Nephron (organoid): ENCODE data around the gene SYTL4.

Experiments
- H3K27ac Mint-ChIP-seq, 3 experiments: 2 replicates each; pipeline ENCODE4 v1.8.0; 2020; ENCODE audit warnings: mixed read lengths in 3 of 3, mild to moderate bottlenecking in 2 of 3, moderate library complexity in 1 of 3
- H3K27me3 Mint-ChIP-seq: 2 replicates; pipeline ENCODE4 v1.8.0; 2021; ENCODE audit warnings: low read depth, mild to moderate bottlenecking, moderate library complexity, mixed read lengths
- H3K36me3 Mint-ChIP-seq: 2 replicates; pipeline ENCODE4 v1.8.0; 2020; ENCODE audit warnings: low read depth, mixed read lengths
- H3K4me1 Mint-ChIP-seq: 2 replicates; pipeline ENCODE4 v1.8.0; 2020; ENCODE audit warnings: mixed read lengths
- H3K4me3 Mint-ChIP-seq, 3 experiments: 2 replicates each; pipeline ENCODE4 v1.8.0; 2020; ENCODE audit warnings: mild to moderate bottlenecking in 3 of 3, mixed read lengths in 3 of 3, moderate library complexity in 2 of 3
- H3K9me3 Mint-ChIP-seq: 2 replicates; pipeline ENCODE4 v1.8.0; 2020; ENCODE audit warnings: mixed read lengths
- CTCF ChIP-seq, 3 experiments: fragments of 200-600 bp; sonication (generic); IDR thresholded peaks; one replicate each; pipeline ENCODE4 v1.5.0; 2021; ENCODE audit warnings: antibody characterized with exemption in 3 of 3; ENCODE audit not compliant: unreplicated experiment in 3 of 3

The SYTL4 gene

GRCh38 chrX:100643956-100644860 lies 87.7 kb downstream of the SYTL4 start, which contains the start of gene SRPX2:
SRPX2 (plus strand) TSS chrX:100644199; CDS start chrX:100646323, 2,124 bp downstream.
- H3K4me3 Mint-ChIP-seq, result peak within 1 kb of the TSS; percentile 40 to 84 (median 83)

GRCh38 chrX:100643212-100643611 lies 88.7 kb downstream of the SYTL4 start:
- no peak for TF ChIP-seq CTCF (IDR thresholded peaks at IDR 0.05; ENCODE audit: unreplicated experiment in 3 of 3)
- Mint-ChIP-seq H3K27me3 (peaks cover 3% of the 10 kb centered on the region), H3K36me3 (no peaks in the 10 kb centered on the region), H3K9me3 (peaks cover 8% of the 10 kb centered on the region), H3K27ac (peak overlapping the region in 1 of 3 experiments; percentile 90), H3K4me3 (no peak overlapping the region), H3K4me1 (peaks cover 34% of the 10 kb centered on the region)

More at GRCh38 chrX:100643956-100644860, 87.7 kb downstream of the SYTL4 start, which contains the start of gene SRPX2:
- Mint-ChIP-seq H3K27me3 (peaks cover 3% of the 10 kb centered on the region), H3K27ac (peak within 1 kb of the TSS; percentile 90 to 98 (median 90)), H3K36me3 (no peaks in the 10 kb centered on the region), H3K4me1 (peaks cover 42% of the 10 kb centered on the region), H3K9me3 (peaks cover 8% of the 10 kb centered on the region)
- TF ChIP-seq CTCF (IDR thresholded peaks at IDR 0.05; ENCODE audit: unreplicated experiment in 3 of 3), result no peak

- Mint-ChIP-seq H3K36me3 (no peaks in the 10 kb centered on the region), H3K27ac (peak overlapping the region in 2 of 3 experiments; percentile 34 to 71), H3K9me3 (peaks cover 8% of the 10 kb centered on the region), H3K27me3 (peaks cover 3% of the 10 kb centered on the region), H3K4me1 (peaks cover 25% of the 10 kb centered on the region), H3K4me3 (no peak overlapping the region)
- no peak for TF ChIP-seq CTCF (IDR thresholded peaks at IDR 0.05; ENCODE audit: unreplicated experiment in 3 of 3)
Measured at GRCh38 chrX:100642290-100642689, 89.6 kb downstream of the SYTL4 start.

- H3K9me3 Mint-ChIP-seq, result peaks cover under 1% of the 10 kb centered on the region
- peaks cover 3% of the 10 kb centered on the region for H3K27me3 Mint-ChIP-seq
- H3K27ac Mint-ChIP-seq, result peak within 1 kb of the TSS; percentile 86 to 96 (median 95)
- H3K36me3 Mint-ChIP-seq, result peaks cover 14% of the 10 kb centered on the region
- H3K4me3 Mint-ChIP-seq, result peak within 1 kb of the TSS; percentile 95
- TF ChIP-seq CTCF (IDR thresholded peaks at IDR 0.05; ENCODE audit: unreplicated experiment in 3 of 3), result peak; percentile 43 to 58 (median 47)
- peaks cover 11% of the 10 kb centered on the region for H3K4me1 Mint-ChIP-seq
Measured at GRCh38 chrX:100636321-100636991, 95.5 kb downstream of the SYTL4 start, which contains the start of gene TSPAN6. TSPAN6 (minus strand) TSS chrX:100636806; CDS start chrX:100636694, 112 bp downstream.

GRCh38 chrX:100635989-100636320 lies 96.0 kb downstream of the SYTL4 start:
- Mint-ChIP-seq H3K27me3 (peaks cover 3% of the 10 kb centered on the region), H3K4me1 (peaks cover 11% of the 10 kb centered on the region), H3K36me3 (peaks cover 15% of the 10 kb centered on the region), H3K9me3 (no peaks in the 10 kb centered on the region), H3K4me3 (peak overlapping the region; percentile 95), H3K27ac (peak overlapping the region; percentile 86 to 96 (median 95))
- no peak for TF ChIP-seq CTCF (IDR thresholded peaks at IDR 0.05; ENCODE audit: unreplicated experiment in 3 of 3)
